ENCODE results near the gene RBP7.

Gene RBP7

GRCh38 chr1:10065344-10065685 lies 68.3 kb downstream of the RBP7 start:
- no peak for DNase-seq (ENCODE audit: low read depth in 2 of 2)
